ENCODE measurements around the gene ZCCHC14. TPM values are rescaled to one million over a fixed set of nuclear protein-coding genes. Genes with fewer than 3 reads are reported as not detected.

Gene ZCCHC14
- 7.2 to 10.9 TPM (median 9.2 TPM) in 5 replicates for total RNA-seq (2022; extraction: Qiagen RNA extraction; ENCODE audit: low read depth)

DNA sequence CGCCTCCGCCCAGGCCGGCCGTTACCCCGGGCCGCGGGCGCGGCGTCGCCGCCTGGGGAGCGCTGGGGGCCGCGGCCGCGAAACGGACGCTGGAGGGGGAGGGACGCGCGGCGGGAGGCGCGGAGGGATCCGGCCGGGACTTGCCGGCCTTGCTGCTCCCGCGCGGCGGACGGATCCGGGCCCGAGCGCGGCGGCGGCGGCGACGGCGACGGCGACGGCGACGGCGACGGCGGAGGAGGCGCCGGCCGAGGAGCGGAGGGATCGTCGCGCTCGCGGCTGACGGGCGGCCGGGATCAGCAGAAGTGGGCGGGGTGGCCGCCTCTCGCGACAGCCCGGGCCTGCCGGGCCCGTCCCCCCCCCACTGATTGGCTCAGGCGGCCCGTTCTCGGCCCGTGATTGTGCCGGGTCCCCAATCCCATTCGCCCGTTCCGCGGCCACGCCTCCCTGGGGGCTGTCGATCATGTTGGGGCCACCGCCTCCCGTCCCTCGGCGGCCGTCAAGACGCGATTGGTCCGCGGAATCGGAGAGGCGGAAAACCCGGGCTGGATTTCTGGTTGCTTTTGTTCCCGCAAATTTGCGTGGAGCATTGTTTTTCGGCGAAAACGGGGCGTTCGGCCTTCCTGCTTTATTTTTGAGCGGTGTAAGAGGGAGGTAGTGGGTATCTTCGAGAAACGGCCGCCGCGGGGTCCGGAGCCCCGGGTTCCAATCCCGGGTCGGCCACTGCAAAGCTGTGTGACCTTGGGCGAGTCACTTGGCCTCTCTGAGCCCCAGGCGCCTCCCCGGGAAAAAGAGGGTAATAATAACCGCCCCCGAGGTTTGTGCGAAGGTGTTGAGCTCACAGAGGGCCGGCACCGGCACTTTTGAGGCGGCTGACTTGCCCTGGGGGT lies at the start of gene ZCCHC14:
Gene ZCCHC14, minus strand, starts transcription at position 304 of the 887 bp plus-strand sequence. CDS start 786 bp downstream, outside the sequence.

DNA sequence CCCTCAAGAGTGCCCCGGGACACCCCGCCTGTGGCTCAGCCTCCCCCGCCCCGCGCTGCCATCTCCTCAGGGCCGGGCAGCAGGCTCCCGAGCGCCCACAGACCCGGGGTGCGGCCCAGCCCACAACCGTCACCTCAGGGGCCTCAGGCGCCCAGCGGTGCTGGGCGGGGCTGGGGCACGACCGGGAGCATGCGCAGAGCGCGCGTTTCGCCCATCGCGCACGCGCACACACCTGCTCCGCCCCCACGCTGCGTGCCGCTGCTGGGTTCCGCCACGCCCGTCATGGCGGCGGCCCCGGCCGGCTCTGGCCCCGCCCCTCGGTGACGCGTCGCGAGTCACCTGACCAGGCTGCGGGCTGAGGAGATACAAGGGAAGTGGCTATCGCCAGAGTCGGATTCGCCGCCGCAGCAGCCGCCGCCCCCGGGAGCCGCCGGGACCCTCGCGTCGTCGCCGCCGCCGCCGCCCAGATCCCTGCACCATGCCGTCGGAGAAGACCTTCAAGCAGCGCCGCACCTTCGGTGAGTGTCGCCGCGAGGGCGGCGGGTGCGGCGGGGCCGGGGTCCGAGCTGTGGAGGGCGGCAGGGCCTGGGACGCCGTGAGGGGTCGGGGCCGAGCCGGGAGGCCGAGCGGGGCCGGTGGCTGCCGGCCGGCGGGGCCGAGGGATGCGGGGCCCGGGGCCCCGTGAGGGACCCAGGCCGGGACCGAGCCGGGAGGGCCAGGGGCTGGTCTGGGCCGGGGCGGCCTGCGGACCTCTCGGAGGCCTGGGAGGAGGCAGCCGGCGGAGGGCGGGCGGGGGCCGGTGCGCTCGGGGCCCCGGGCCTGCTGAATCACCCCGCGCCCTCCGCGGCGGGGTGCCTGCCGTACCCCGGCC lies 100.6 kb downstream of the ZCCHC14 start, which contains the start of gene MAP1LC3B:
Gene MAP1LC3B, plus strand, starts transcription at position 387 of the 871 bp plus-strand sequence. Its CDS starts 92 bp downstream, at position 479.

GRCh38 chr16:87383505-87384161 lies 109.2 kb downstream of the ZCCHC14 start, which contains the start of gene FBXO31:
Gene FBXO31 (minus strand): TSS chr16:87383776. CDS start chr16:87383744, 32 bp downstream.

Other genes starting within 250 kb of the ZCCHC14 start
- gene C16orf95, start 175.6 kb downstream of the ZCCHC14 start, total RNA-seq (2022; extraction: Qiagen RNA extraction; ENCODE audit: low read depth): 5.5 to 7.9 TPM (median 5.7 TPM) in 5 replicates
- gene FBXO31, start 109.2 kb downstream of the ZCCHC14 start, total RNA-seq (2022; extraction: Qiagen RNA extraction; ENCODE audit: low read depth): 15.4 to 22.2 TPM (median 20.3 TPM) in 5 replicates
- gene MAP1LC3B, start 100.7 kb downstream of the ZCCHC14 start, total RNA-seq (2022; extraction: Qiagen RNA extraction; ENCODE audit: low read depth): 75.9 to 109 TPM (median 83.1 TPM) in 5 replicates
- gene JPH3, start 109.5 kb upstream of the ZCCHC14 start, total RNA-seq (2022; extraction: Qiagen RNA extraction; ENCODE audit: low read depth): 1.5 to 2.5 TPM (median 2.0 TPM) in 5 replicates

All from A549 treated with CpdA at 1 μM for 4 hours (cell line).